GM23338 (cell line): ENCODE data around the gene GNAZ. TPM values are rescaled to one million over a fixed set of nuclear protein-coding genes. Genes with fewer than 3 reads are reported as not detected.

Experiments used
- ATAC-seq: fragments of 200-7000 bp; cut with Tn5 transposase; 3 replicates; pipeline ENCODE4 v1.9.1; 2020
- DNase-seq: peaks from one replicate; pipeline ENCODE4 v3.0.0-alpha.2; 2015; ENCODE audit warnings: low spot score
- H2AFZ ChIP-seq: fragments of 200-600 bp; sonication (generic); 2 replicates; pipeline ENCODE4 v1.8.0; 2016; ENCODE audit warnings: antibody characterized with exemption, mild to moderate bottlenecking, moderate library complexity
- H3F3A ChIP-seq: fragments of 200-600 bp; sonication (generic); replicated peaks from 2 replicates; pipeline ENCODE4 v1.8.0; 2017; ENCODE audit warnings: antibody characterized with exemption, mixed run types, low read depth
- H3K27ac ChIP-seq: fragments of 200-600 bp; sonication (generic); 2 replicates; pipeline ENCODE4 v1.6.1; 2016; ENCODE audit warnings: low read depth
- H3K27me3 ChIP-seq: fragments of 200-600 bp; sonication (generic); 2 replicates; pipeline ENCODE4 v1.8.0; 2016; ENCODE audit warnings: mild to moderate bottlenecking, mixed run types, moderate library complexity; ENCODE audit not compliant: insufficient read depth
- H3K36me3 ChIP-seq: fragments of 200-600 bp; sonication (generic); 2 replicates; pipeline ENCODE4 v1.8.0; 2016; ENCODE audit warnings: mild to moderate bottlenecking; ENCODE audit not compliant: insufficient read depth
- H3K4me1 ChIP-seq: fragments of 200-600 bp; sonication (generic); 2 replicates; pipeline ENCODE4 v1.8.0; 2016; ENCODE audit warnings: mild to moderate bottlenecking, moderate library complexity; ENCODE audit not compliant: insufficient read depth
- H3K4me2 ChIP-seq: fragments of 200-600 bp; sonication (generic); 2 replicates; pipeline ENCODE4 v1.7.1; 2017; ENCODE audit warnings: mixed run types
- H3K4me3 ChIP-seq: fragments of 200-600 bp; sonication (generic); 2 replicates; pipeline ENCODE4 v1.6.1; 2016; ENCODE audit warnings: mixed run types
- H3K79me2 ChIP-seq: fragments of 200-600 bp; sonication (generic); replicated peaks from 2 replicates; pipeline ENCODE4 v1.8.0; 2017; ENCODE audit warnings: mild to moderate bottlenecking; ENCODE audit not compliant: insufficient read depth
- H3K9me2 ChIP-seq: fragments of 200-600 bp; sonication (generic); 2 replicates; pipeline ENCODE4 v1.8.0; 2017; ENCODE audit not compliant: insufficient read depth
- H4K20me1 ChIP-seq: fragments of 200-600 bp; sonication (generic); replicated peaks from 2 replicates; pipeline ENCODE4 v1.8.0; 2017; ENCODE audit warnings: mild to moderate bottlenecking; ENCODE audit not compliant: insufficient read depth
- H3K27ac Mint-ChIP-seq: 2 replicates; pipeline ENCODE4 v1.8.0; 2020; ENCODE audit warnings: inconsistent platforms, mild to moderate bottlenecking, moderate library complexity, mixed read lengths
- H3K27me3 Mint-ChIP-seq: 3 replicates; pipeline ENCODE4 v1.8.0; 2022; ENCODE audit warnings: low read depth, mild to moderate bottlenecking, moderate library complexity, mixed read lengths, inconsistent platforms; ENCODE audit not compliant: insufficient read depth, poor library complexity
- H3K36me3 Mint-ChIP-seq: 3 replicates; pipeline ENCODE4 v1.8.0; 2021; ENCODE audit warnings: low read depth, mild to moderate bottlenecking, inconsistent platforms, moderate library complexity, mixed read lengths
- H3K4me1 Mint-ChIP-seq: 3 replicates; pipeline ENCODE4 v1.8.0; 2020; ENCODE audit warnings: mild to moderate bottlenecking, inconsistent platforms, mixed read lengths
- H3K4me3 Mint-ChIP-seq: 3 replicates; pipeline ENCODE4 v1.8.0; 2021; ENCODE audit warnings: moderate library complexity, mild to moderate bottlenecking, inconsistent platforms, mixed read lengths
- H3K9me3 Mint-ChIP-seq: 3 replicates; pipeline ENCODE4 v1.8.0; 2020; ENCODE audit warnings: moderate library complexity, mild to moderate bottlenecking, inconsistent platforms, mixed read lengths
- CREB1 ChIP-seq: fragments of 250-450 bp; sonication (Bioruptor Pico); IDR thresholded peaks from 2 replicates; pipeline ENCODE4 v1.5.0; 2020; ENCODE audit warnings: low read depth, mild to moderate bottlenecking, moderate library complexity
- CTCF ChIP-seq, 2 experiments: fragments of 200-600 bp in 1 of 2; sonication (generic) in 1 of 2; conservative IDR thresholded peaks; 2 replicates each; pipeline versions ENCODE4 v1.5.1 to v1.6.1; 2016 to 2017; ENCODE audit warnings: antibody characterized with exemption in 2 of 2, low read depth in 2 of 2, mild to moderate bottlenecking in 2 of 2, moderate library complexity in 1 of 2
- ETS1 ChIP-seq: IDR thresholded peaks from 2 replicates; pipeline ENCODE4 v1.6.1; 2016; ENCODE audit warnings: antibody characterized with exemption
- EZH2 ChIP-seq: fragments of 200-600 bp; sonication (generic); IDR thresholded peaks from one replicate; pipeline ENCODE4 v1.8.0; 2017; ENCODE audit warnings: antibody characterized with exemption, mild to moderate bottlenecking, low read depth; ENCODE audit not compliant: unreplicated experiment
- EZH2phosphoT487 ChIP-seq: fragments of 200-600 bp; sonication (generic); IDR thresholded peaks from one replicate; pipeline ENCODE4 v1.8.1; 2018; ENCODE audit warnings: antibody characterized with exemption; ENCODE audit not compliant: unreplicated experiment
- JUNB ChIP-seq: IDR thresholded peaks from one replicate; pipeline ENCODE4 v1.6.1; 2016; ENCODE audit warnings: antibody characterized with exemption; ENCODE audit not compliant: unreplicated experiment
- NANOG ChIP-seq: IDR thresholded peaks from 2 replicates; pipeline ENCODE4 v1.6.1; 2016; ENCODE audit warnings: antibody characterized with exemption, borderline replicate concordance
- POLR2AphosphoS5 ChIP-seq: IDR thresholded peaks from 2 replicates; pipeline ENCODE4 v1.6.1; 2016; ENCODE audit warnings: antibody characterized with exemption, low read depth
- REST ChIP-seq: IDR thresholded peaks from one replicate; pipeline ENCODE4 v1.6.1; 2018; ENCODE audit warnings: antibody characterized with exemption; ENCODE audit not compliant: unreplicated experiment
- STAT1 ChIP-seq: IDR thresholded peaks from one replicate; pipeline ENCODE4 v1.6.1; 2016; ENCODE audit warnings: antibody characterized with exemption; ENCODE audit not compliant: unreplicated experiment
- ZNF331 ChIP-seq: fragments of 250-450 bp; sonication (Bioruptor Pico); IDR thresholded peaks from 2 replicates; pipeline ENCODE4 v1.5.0; 2020; ENCODE audit warnings: low read depth, mild to moderate bottlenecking, moderate library complexity
- ZNF462 ChIP-seq: fragments of 250-450 bp; sonication (Bioruptor Pico); IDR thresholded peaks from 2 replicates; pipeline ENCODE4 v1.5.0; 2020; ENCODE audit warnings: mild to moderate bottlenecking, moderate library complexity
- polyA plus RNA-seq: library from polyadenylated mRNA; unstranded; fragments of >200 nt; fragmentation: Nextera tagmentation; extraction: Ambion mirVana; gene quantifications from 2 replicates; pipeline ENCODE4 v1.2.1, GENCODE V29; 2016
- total RNA-seq: library from RNA; depleted of rRNA; stranded (reverse); fragments of >200 nt; shearing (Covaris generic); gene quantifications from 2 replicates; pipeline ENCODE4 v1.2.3, GENCODE V29; 2014

Gene GNAZ
- total and polyA plus RNA-seq, 2 experiments from 2014 or later, result 2.9 to 11.1 TPM

GRCh38 chr22:23166841-23167616, 96.7 kb downstream of the GNAZ start:
- DNase-seq, result no peak
- Histone ChIP-seq H3K36me3 (no peaks in the 10 kb centered on the region), H3K27ac (no peak overlapping the region)

More at GRCh38 chr22:23166841-23167616, 96.7 kb downstream of the GNAZ start:
- Mint-ChIP-seq H3K36me3 (no peaks in the 10 kb centered on the region), H3K4me3 (no peak overlapping the region), H3K27me3 (peaks cover 26% of the 10 kb centered on the region), H3K9me3 (no peaks in the 10 kb centered on the region), H3K4me1 (peaks cover 18% of the 10 kb centered on the region), H3K27ac (no peak overlapping the region)
- Histone ChIP-seq H3K79me2 (no peaks in the 10 kb centered on the region), H3K9me2 (no peaks in the 10 kb centered on the region), H2AFZ (no peak overlapping the region), H3K27me3 (no peaks in the 10 kb centered on the region), H3F3A (no peaks in the 10 kb centered on the region), H3K4me1 (peaks cover 7% of the 10 kb centered on the region; the same call in 1 of the 2 replicates), H3K4me3 (no peak overlapping the region), H3K4me2 (no peak overlapping the region), H4K20me1 (no peaks in the 10 kb centered on the region)
- ATAC-seq, result peak; percentile 82
- TF ChIP-seq JUNB (no peak), ZNF331 (CRISPR knock-in tag) (no peak), REST (no peak), EZH2 (no peak), ZNF462 (CRISPR knock-in tag) (no peak), CTCF (conservative IDR thresholded peaks at IDR 0.05; ENCODE audit: low read depth in 2 of 2) (no peak), EZH2phosphoT487 (no peak), STAT1 (no peak), ETS1 (no peak), NANOG (no peak), POLR2AphosphoS5 (no peak), CREB1 (CRISPR knock-in tag) (no peak)
